Colonic mucosa (tissue), 4 donors: ENCODE measurements around the gene TBX19. TPM values are rescaled to one million over a fixed set of nuclear protein-coding genes. Genes with fewer than 3 reads are reported as not detected.

Experiments used
- DNase-seq: peaks from one replicate; pipeline ENCODE4 v3.0.0-alpha.2; 2020
- H3K27ac ChIP-seq: fragments of 200-600 bp; one replicate; pipeline ENCODE4 v1.8.0; 2021
- H3K27me3 ChIP-seq: fragments of 200-600 bp; one replicate; pipeline ENCODE4 v1.8.0; 2021
- H3K36me3 ChIP-seq: fragments of 200-600 bp; one replicate; pipeline ENCODE4 v1.8.0; 2021
- H3K4me1 ChIP-seq: fragments of 200-600 bp; one replicate; pipeline ENCODE4 v1.8.0; 2021; ENCODE audit warnings: mild to moderate bottlenecking
- H3K4me3 ChIP-seq: fragments of 200-600 bp; one replicate; pipeline ENCODE4 v1.8.0; 2021
- H3K9ac ChIP-seq, 2 donors: one replicate each; pipeline ENCODE4 v1.7.0; 2013; ENCODE audit warnings: control low read depth in 2 of 2, low read depth in 2 of 2, low read length in 2 of 2
- H3K9me3 ChIP-seq: fragments of 200-600 bp; one replicate; pipeline ENCODE4 v1.8.0; 2021
- CTCF ChIP-seq: fragments of 200-600 bp; IDR thresholded peaks from one replicate; pipeline ENCODE4 v1.8.0; 2022; ENCODE audit warnings: antibody characterized with exemption, mild to moderate bottlenecking
- intact Hi-C: fragments of 100-400 bp; cut with DNase I; formaldehyde crosslinking; loops from one replicate; pipeline ENCODE4 v1.14.1; 2022
- total RNA-seq, 2 donors: library from RNA; stranded (reverse); fragmentation: NEBNext Ultra II Directional in 1 of 2; extraction: Animal tissue kit (Norgen Biotek cat#: 25700) in 1 of 2; gene quantifications; one replicate each; pipeline ENCODE4 v1.2.1, GENCODE V29; 2021
- donor health status: healthy.
- donor health status: DM: no; HTN: no; CAD: no.
- donor health status: DM: no; HTN: no; CAD: no.

The TBX19 gene
- total RNA-seq, result 1 to 10 TPM; 1.5 to 1.6 TPM

GRCh38 chr1:168280296-168280927 is at the start of gene TBX19:
TBX19 (plus strand) TSS chr1:168280877; CDS start chr1:168281091, 214 bp downstream.
- Histone ChIP-seq H3K36me3 (no peaks in the 10 kb centered on the region), H3K27me3 (no peaks in the 10 kb centered on the region), H3K27ac (no peak within 1 kb of the TSS), H3K4me1 (no peaks in the 10 kb centered on the region), H3K4me3 (no peak within 1 kb of the TSS), H3K9ac (no peak within 1 kb of the TSS), H3K9me3 (no peaks in the 10 kb centered on the region)
- intact Hi-C loops, result no loop called here
- no peak for DNase-seq
- no peak for TF ChIP-seq CTCF

DNA sequence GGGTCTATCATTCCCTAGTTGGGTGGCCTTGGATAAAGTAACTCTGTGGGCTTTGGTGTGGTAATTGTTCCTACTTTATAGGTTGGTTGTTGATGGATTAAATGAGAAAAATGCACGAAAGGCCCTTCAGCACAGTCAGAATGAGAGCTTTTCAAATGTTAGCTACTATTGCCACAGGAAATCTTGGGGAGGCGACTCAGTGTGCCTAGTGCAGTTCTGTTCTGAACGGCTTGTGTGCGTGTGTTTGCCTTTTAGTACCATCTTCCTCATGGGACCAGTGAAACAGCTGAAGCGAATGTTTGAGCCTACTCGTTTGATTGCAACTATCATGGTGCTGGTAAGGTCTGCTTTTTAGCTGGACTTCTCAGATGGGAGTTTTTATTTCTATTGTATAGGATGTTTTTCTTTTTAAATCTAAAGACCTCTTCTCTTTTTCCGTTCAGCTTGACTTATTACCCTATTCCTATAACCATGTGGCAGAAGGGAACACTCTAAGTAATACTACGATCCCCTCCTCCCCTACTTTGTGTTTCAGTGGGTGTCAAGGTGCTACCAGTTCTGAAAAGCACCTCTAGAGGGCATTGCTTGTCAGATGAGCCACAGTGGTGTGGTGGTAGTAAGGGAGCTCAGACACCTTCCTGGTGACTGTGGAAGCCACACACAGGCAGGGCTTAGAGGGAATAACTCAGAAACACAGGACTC is 45.7 kb upstream of the TBX19 start:
- no peak overlapping the region for H3K4me3 ChIP-seq
- H3K36me3 ChIP-seq, result peaks cover 8% of the 10 kb centered on the region
- no peak for DNase-seq
- H3K4me1 ChIP-seq, result no peaks in the 10 kb centered on the region
- H3K9me3 ChIP-seq, result no peaks in the 10 kb centered on the region
- peak; percentile 69 for TF ChIP-seq CTCF
- no peaks in the 10 kb centered on the region for H3K27me3 ChIP-seq
- intact Hi-C loops, result no loop called here
- H3K27ac ChIP-seq, result no peak overlapping the region
- no peak overlapping the region for H3K9ac ChIP-seq

GRCh38 chr1:168235548-168235885 is 45.2 kb upstream of the TBX19 start:
- TF ChIP-seq CTCF, result no peak
- DNase-seq, result no peak
- Histone ChIP-seq H3K9ac (no peak overlapping the region), H3K36me3 (peaks cover 8% of the 10 kb centered on the region), H3K27ac (no peak overlapping the region), H3K27me3 (no peaks in the 10 kb centered on the region), H3K4me1 (no peaks in the 10 kb centered on the region), H3K4me3 (no peak overlapping the region), H3K9me3 (no peaks in the 10 kb centered on the region)
- intact Hi-C loops, result no loop called here

GRCh38 chr1:168235937-168236336 is 44.7 kb upstream of the TBX19 start:
- no peak for DNase-seq
- Histone ChIP-seq H3K4me1 (no peaks in the 10 kb centered on the region), H3K27me3 (no peaks in the 10 kb centered on the region), H3K9ac (no peak overlapping the region), H3K36me3 (peaks cover 8% of the 10 kb centered on the region), H3K4me3 (no peak overlapping the region), H3K9me3 (no peaks in the 10 kb centered on the region), H3K27ac (no peak overlapping the region)
- no peak for TF ChIP-seq CTCF
- intact Hi-C loops, result no loop called here

- Histone ChIP-seq H3K9ac (no peak overlapping the region), H3K9me3 (no peaks in the 10 kb centered on the region), H3K27ac (no peak overlapping the region), H3K36me3 (peaks cover 8% of the 10 kb centered on the region), H3K4me1 (no peaks in the 10 kb centered on the region), H3K4me3 (no peak overlapping the region), H3K27me3 (no peaks in the 10 kb centered on the region)
- no peak for TF ChIP-seq CTCF
- intact Hi-C loops, result no loop called here
- DNase-seq, result no peak
These were observed 43.7 kb upstream of the TBX19 start for GRCh38 chr1:168236836-168237611.
